ENCODE data around the gene SMU1.
"Not testable (repeated sequence)": the region's sequence is repeated elsewhere in the genome, so short reads cannot be mapped to it uniquely, and the experiment has no call there.

Gene SMU1

DNA sequence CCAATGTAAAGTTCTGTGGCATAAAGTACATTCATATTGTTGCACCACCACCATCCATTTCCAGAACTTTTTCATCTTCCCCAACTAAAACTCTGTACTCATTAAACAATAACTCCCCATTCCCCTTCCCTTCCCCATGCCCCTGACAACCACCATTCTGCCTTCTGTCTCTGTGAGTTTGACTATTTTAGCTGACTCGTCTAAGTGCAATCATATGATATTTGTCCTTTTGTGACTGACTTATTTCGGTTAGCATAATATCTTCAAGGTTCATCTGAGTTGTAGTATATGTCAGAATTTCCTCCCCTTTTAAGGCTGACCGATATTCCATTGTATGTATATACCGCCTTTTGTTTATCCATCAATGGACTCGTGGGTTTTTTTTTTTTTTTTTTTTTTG lies 29.0 kb upstream of the SMU1 start:
- no peak for DNase-seq (ENCODE audit: low spot score)

DNA sequence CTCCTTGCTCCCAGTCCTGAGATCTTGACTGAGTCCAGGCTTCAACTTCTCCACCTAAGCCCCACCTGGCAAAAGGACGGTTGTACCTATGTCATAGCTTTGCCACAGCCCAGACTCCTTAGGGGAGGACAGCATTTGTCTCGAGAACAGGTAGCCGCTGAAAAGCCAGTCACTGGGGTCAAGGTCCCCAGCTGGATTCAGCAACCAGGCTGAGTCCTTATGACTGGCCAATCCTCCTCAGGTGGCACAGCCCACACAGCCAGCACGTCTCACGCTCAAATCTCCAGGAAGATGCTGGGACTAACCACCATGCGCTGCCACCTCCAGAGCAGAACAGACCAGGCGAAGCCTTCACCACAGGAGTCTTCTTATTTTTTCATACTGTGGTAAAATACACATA lies 27.9 kb upstream of the SMU1 start:
- no peak for DNase-seq (ENCODE audit: low spot score)

DNA sequence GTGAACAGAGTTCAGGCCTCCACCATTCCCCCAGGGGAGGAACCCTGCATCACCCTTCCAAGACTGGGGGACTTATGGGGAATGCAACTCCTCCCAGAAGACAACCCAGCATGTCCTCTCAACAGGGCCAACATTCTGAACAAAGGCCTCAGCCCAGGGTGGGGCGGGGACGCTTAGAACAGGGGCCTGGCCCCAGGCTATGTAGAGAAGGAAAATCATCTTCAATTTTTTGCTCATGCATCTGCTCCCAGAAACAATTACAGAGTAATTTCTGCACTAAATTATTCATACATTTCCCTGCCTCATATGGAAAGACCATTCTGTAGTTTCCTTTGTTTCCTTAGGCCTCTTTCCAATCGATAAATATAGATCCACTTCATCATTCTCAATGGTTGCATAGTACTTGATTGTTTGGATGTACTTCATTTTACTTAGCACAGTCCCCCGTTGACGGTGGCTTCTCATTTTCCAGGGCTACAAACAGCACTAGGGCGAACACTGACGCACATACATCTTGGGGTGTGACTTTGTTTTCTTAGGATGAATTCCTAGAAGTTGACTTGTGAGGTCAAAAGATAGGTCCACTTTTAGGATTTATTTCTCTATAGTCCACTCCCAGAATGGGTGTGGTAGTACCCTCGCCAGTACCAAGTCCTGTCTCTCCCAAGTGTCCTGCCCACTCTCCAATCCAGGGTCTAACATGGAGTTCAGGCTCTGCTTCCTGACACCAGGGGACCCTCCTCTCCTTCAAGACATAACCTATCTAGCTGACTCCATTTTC lies 27.2 kb upstream of the SMU1 start:
- no peak for DNase-seq (ENCODE audit: low spot score)

DNA sequence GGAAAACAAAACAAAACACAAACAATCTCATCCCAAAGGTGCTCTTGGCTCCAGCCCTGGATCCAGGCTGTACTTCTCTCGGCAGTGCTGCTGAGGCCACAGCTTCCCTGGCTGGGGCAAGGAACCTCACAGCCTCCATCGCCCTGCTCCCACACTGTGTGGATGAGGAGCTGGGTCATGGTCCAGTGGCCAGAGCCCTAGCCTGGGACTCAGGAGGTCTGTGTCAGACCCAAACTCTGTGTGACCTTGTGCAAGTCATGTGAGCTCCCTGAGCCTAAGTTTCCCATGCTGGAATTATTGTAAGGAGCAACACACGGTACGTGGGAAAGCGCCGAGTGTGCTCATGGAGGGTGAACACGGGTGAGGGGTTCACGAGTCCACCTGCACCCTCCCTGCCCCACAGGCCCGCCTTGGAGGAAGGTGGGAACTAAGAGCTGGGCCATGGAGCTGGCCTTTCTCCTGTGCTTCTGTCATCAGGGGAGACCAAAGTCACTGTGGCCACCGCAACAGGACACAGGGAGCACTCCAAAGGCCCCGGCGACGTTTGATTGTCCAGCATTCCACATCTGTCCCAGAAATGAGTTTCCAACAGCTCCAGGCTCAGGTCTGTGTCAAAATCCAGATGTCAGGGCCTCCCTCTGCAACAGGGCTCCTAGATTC lies 26.2 kb upstream of the SMU1 start:
- no peak for DNase-seq (ENCODE audit: low spot score)

DNA sequence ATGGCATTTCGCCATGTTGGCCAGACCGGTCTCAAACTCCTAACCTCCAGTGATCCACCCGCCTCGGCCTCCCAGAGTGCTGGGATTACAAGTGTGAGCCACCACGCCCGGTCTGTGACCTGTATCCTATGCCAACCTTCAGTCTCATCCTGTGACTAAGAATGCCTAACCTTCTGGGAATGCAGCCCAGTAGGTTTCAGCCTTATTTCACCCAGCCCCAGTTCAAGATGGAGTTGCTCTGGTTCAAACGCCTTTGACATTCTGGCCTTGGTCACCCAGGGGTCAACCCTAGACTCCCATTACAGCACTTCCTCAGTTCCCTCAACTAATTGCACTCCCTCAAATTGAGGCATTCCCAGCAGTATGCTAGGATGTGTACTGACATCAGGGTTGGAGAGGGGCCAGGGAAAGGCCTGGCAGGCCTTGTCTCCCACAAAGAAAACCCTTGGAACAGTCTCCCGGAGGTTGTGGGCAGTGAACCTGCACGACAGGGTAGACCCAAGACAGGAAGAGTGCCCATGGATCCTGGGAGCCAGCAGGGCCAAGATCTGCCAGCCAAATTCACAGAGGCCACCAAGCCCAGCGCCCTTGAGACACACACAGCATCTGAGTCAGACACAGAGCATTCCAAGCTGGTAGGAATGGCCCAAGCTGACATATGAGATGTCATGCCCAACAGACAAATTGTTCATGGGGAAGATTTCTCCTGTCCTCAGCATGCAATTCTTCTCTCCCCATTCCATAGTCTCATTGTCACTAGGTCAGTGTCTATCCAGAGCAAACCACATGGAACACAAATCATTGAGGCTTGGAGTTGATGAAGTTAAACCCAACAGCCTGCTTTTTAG lies 24.9 kb upstream of the SMU1 start:
- DNase-seq (ENCODE audit: low spot score) = no peak

DNA sequence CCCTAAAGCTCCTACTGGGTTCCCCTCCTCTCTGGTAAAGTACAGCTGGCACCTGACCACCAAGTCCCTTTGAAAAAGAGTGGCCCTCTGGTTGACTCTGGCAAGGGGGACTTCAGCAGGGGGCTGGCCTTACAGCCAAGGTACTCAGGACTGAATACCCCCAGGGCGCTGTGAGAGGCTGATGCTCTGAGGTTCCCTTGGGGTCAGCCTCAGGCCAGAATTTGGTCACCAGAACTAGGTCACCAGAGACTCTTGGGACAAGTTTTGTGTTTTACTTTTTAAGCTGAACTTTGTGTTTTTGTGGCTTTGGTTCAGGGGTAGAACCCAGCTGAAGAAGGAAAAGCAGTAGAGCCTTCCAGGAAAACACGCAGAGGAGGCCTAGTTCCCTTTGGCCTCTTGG lies 23.3 kb upstream of the SMU1 start:
- DNase-seq (ENCODE audit: low spot score) = no peak

DNA sequence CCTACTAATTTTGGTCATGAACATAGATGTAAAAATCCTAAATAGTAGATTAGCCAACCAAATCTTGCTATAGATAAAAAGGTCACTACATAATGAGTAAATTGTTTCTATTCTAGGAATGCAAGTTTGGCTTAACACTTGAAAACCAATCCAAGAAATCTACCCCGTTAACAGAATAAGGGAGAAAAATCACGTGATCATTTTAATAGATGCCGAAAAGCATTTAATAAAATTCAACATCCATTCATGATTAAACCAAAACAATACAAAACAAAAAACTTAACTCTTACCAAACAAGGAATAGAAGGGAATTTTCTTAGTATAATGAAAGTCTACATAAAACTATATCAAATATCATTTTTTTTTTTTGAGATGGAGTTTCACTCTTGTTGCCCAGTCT lies 20.7 kb upstream of the SMU1 start:
- no peak for DNase-seq (ENCODE audit: low spot score)

DNA sequence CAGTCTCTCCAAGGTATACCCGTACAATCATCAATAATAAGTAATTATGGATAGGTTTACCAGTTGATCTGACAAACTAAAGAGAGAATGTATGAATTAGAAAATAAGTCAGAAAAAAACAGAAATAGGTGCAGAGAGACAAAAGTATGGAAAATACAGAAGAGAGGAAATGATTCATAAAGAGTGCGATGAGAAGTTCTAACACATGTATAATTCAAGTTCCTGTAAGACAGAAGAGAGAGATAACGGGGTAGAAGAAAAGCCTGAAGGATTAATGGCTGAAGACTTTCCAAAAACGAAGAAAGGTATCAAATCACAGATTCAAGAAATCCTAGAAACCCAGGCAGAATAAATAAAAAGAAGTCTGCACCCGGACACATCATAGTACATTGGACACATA lies 16.2 kb upstream of the SMU1 start:
- DNase-seq (ENCODE audit: low spot score) = no peak

DNA sequence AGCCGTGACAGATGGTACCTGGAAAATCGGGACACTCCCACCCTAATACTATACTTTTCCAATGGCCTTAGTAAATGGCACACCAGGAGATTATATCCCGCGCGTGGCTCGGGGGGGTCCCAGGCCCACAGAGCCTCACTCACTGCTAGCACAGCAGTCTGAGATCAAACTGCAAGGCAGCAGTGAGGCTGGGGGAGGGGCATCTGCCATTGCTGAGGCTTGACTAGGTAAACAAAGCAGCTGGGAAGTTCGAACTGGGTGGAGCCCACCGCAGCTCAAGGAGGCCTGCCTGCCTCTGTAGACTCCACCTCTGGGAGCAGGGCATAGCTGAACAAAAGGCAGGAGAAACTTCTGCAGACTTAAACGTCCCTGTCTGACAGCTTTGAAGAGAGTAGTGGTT lies 9.2 kb upstream of the SMU1 start:
- DNase-seq (ENCODE audit: low spot score) = not testable (repeated sequence)

DNA sequence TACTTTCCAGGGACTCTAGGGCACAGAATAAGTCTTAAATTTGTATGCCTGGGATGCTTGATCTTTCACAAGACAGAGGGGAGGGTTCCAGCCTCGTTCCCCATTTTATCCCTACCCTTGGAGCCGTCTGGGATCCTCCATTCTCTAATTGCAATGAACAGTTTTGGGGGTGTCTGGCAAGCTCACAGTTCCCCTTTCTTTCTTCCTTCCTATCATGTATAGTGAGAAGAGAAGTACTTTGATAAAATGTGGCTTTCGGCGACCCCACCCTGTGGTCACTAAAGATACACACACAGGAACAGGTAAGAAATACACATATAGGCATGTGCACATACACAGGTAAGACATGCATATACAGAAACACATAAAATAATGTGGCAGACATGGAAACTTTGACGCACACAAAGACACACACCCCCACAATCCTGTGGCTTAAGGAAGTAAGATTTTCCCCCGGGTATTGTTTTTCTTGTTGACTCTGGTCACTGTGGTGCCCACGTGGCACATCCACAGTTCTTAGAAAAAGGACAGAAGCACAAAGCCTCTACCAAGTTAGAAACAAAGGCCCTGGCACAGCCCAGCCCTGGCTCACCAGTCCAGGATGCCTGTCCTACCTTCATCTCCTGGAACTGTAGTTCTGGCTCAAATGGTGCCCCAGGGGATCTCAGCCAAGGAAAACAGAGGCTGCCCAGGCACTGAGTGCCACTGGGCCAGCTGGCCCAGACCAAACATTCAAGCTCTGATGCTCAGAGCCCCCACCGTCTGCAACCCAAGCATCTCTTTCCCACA lies 6.3 kb upstream of the SMU1 start:
- no peak for DNase-seq (ENCODE audit: low spot score)

DNA sequence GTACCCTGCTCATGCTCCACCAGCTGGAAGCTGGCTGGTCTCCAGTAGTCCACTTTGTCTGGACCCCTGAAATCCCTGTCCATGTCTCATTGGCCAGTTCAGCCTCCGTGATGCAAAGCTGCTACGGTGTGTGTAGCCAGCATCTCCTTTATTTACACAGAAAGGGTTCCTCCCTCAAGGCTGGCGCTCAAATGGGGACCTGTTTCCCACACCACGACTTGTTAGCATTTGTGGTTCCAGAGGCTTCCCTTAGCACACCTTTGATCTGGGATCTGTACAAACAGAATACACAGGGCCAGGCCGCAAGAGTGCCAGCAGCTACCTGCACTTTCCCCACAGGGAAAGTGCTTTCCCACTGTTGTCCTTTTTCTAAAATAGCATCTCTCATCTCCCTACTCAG lies 5.7 kb upstream of the SMU1 start:
- DNase-seq (ENCODE audit: low spot score) = no peak

DNA sequence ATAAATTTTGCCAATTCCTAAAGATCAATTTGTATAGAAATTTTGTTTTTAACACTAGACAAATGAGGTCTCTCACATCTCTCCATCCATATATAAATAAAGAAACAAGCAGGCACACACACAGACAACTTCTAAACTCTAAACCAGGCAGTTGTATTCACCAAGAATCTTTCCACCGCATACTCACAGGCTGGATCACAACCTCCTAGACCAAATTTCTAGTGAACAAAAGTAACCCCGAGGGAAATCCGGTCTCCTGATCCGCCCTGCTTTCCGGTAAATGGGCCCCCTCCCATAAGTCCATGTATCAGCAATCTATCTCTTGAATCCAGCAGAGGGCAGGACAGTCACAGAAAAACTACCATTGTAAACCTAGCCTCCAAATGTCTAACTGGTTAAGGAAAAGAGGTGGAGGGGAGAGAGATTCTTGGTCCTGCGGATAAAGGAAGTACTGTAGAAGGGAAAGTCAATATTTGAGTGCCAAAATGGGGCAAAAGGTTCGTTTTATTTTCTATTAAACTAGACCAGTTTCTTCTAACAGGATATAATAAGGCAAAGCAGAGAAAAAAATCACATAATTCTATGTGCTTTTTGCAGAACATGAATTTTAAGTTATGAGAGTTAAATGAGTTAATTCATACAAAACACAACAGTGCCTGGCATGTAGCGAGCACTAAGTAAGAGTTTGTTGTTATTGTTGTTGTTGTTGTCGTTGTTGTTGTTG lies 4.8 kb upstream of the SMU1 start:
- DNase-seq (ENCODE audit: low spot score) = peak; percentile 81

DNA sequence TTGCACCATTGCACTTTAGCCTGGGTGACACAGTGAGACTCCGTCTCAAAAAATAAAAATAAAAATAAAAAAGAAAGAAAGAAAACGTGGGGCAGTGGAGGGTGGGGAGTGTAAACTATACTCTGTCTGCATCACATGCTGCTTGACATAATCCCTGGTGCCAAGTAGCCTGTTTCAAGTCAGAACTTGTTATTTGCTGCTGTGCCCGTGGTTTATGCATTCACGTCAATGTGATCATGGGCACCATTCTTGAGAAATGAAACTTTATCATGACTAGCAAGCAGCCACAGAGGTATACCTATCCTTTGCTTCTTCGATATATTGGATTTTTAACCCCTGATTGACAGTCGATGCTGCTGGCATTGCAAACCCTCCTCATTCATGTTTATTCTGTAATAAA lies 4.1 kb upstream of the SMU1 start:
- no peak for DNase-seq (ENCODE audit: low spot score)

DNA sequence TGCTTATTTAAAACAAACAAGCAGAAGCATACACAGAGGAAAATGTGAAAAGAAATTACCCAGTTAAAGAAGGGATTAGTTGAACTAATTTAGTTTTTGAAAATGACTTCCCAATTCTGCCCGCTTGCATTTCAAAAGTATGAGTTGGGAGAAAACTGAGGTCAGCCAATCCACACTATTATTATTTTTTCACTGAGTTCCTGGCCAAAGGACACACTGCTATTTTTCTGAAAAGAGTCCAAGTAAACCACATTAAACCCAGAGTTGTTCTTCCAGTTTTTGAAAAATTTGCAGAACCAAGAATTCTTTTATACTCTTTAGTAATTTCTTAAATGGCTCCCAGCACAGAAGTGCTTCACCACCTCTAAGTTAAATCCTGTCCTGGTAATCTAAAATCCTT lies 7.5 kb downstream of the SMU1 start:
- DNase-seq (ENCODE audit: low spot score) = no peak

DNA sequence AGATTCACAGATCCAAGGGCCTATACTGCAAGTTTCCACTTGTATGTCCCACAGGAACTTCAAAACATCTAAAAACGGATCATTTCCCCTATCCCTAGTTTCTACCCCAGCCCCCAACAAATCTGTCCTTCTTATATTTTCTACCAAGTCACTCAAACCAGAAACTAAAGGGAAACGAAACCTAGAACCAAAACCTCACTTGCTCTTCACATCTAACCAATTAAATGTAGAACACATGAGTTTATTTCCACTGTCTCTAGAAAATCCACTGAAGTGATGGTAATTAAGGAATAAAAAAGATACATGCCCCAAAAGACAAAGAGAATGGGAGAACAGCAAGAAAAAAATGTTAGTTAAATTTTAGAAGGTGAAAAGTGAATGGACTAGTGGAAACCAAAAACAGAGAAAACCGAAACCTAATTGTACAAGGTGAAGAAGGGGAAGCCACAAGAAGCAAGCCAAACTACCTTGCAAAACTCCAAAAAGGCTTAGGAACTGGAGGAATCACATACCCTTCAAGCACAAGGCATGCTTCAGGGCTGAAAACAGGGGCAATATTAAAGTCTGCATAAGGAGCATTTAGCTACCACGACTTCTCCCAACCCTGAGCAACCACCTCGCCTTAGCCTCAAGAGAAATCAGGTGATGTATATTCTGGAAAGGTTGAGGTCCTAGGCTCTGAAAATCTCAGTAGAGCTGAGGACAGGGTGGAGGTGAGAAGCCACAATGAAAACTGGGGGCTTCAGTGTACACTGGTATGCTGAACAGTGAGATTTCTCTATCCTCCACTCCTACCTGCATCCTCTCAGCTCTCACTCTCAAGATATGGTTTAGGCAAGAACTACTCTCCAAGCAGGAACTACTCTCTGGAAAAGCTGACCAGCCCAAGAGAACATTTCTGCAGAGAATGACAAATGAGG lies 11.1 kb downstream of the SMU1 start:
- no peak for DNase-seq (ENCODE audit: low spot score)

DNA sequence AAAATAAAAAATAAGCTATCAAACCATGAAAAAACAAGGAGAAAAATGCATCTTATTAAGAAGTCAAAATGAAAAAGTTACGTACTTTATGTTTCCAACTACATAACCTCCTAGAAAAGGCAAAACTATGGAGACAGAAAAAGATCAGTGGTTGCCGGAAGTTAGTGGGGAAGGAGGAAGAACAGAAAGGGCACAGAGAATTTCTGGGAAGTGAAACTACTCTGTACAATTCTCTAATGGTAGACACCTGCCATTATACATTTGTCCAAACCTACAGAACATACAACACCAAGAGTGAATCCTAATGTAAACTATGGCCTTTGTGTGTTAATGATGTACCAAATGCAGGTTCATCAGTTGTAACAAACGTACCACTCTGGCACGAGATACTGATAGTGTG lies 25.3 kb downstream of the SMU1 start:
- DNase-seq (ENCODE audit: low spot score) = no peak

DNA sequence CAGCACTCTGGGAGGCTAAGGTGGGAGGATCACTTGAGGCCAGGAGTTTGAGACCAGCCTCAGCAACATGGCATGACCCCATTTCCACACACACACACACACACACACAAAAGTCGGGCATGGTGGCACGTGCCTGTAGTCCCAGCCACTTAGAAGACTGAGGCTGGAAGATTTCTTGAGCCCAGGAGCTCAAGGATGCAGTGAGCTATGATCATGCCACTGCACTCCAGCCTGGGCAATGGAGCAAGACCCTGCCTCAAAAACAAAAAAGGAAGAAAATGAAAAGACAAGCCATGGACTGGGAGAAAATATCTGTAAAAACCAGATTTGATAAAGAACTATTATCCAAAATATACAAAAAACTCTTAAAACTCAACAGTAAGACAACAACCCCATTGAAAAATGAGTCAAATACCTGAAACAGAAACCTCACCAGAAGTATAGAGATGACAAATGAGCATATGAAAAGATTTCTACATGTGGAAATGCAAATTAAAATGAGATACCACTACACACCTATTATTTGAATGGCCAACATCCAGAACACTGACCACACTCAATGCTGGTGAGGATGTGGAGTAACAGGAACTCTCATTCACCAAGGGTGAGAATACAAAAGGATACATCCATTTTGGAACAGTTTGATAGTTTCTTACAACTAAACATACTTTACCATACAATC lies 26.7 kb downstream of the SMU1 start:
- DNase-seq (ENCODE audit: low spot score) = no peak

DNA sequence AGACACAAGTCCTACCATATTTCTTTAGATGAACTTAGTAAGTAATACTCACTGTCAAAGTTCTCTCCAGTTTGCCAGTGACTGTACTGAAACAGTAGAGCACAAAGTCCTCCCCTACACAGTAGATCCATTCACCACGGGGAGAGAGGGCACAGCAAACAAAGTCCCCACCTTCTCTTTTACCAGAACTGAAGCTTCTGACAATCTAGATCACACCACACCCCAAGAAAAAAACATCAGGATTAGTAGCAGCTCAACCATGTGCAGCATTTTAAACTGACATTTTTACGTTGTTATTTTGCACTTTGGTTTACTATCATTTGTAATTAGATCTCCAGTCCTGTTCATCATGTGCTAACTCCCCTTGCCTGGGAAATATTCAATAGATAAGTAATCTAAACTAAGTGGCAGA lies 28.4 kb downstream of the SMU1 start:
- DNase-seq (ENCODE audit: low spot score) = no peak

DNA sequence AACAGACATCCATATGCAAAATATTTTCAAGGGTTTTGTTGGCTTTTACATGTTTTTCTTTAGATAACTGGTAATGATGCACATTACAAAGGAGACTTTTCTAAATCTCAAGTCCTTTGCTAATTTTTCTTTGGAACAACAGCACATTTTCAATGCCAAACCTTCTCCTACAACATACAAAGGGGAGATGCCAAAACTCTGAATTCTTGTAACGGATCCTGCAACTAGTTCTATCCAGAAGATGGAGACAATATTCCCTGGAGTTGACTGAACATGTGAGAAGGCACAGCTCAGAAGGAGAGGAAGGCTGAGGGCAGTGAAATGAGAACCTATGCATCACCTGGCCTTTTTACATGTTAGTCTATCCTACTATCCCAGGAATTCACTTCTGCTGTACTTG lies 30.4 kb downstream of the SMU1 start:
- DNase-seq (ENCODE audit: low spot score) = no peak

All from CD4-positive, alpha-beta T cell treated with Interleukin-2 at 100 ng/mL for 4 hours (primary cell).